ENCODE measurements around the gene CTDSP2.

CTDSP2 gene

GRCh38 chr12:57806677-57807076, 39.9 kb downstream of the CTDSP2 start:
- H3K4me1 ChIP-seq (ENCODE audit: control insufficient read depth in 2 of 2, insufficient read depth in 2 of 2, low read length in 2 of 2), result no peaks in the 10 kb centered on the region
- H3K27ac ChIP-seq (ENCODE audit: low read depth in 2 of 2, low read length in 2 of 2), result no peak overlapping the region
- H3K9ac ChIP-seq (ENCODE audit: low read depth in 1 of 2, low read length in 2 of 2), result no peak overlapping the region
- H3K27me3 ChIP-seq (ENCODE audit: control insufficient read depth in 2 of 2, insufficient read depth in 2 of 2, low read length in 2 of 2), result no peaks in the 10 kb centered on the region
- no peaks in the 10 kb centered on the region for H3K9me3 ChIP-seq (ENCODE audit: control insufficient read depth in 2 of 2, low read length in 2 of 2)
- peaks cover 43 to 71% of the 10 kb centered on the region in 2 donors for H3K36me3 ChIP-seq (ENCODE audit: control insufficient read depth in 2 of 2, insufficient read depth in 2 of 2, low read length in 2 of 2)
- no peak overlapping the region for H3K4me3 ChIP-seq (ENCODE audit: low read length in 2 of 2)

GRCh38 chr12:57803319-57803893, 43.1 kb downstream of the CTDSP2 start:
- Histone ChIP-seq H3K4me1 (ENCODE audit: control insufficient read depth in 2 of 2, insufficient read depth in 2 of 2, low read length in 2 of 2) (no peaks in the 10 kb centered on the region), H3K9ac (ENCODE audit: low read depth in 1 of 2, low read length in 2 of 2) (no peak overlapping the region), H3K27ac (ENCODE audit: low read depth in 2 of 2, low read length in 2 of 2) (no peak overlapping the region), H3K9me3 (ENCODE audit: control insufficient read depth in 2 of 2, low read length in 2 of 2) (no peaks in the 10 kb centered on the region), H3K36me3 (ENCODE audit: control insufficient read depth in 2 of 2, insufficient read depth in 2 of 2, low read length in 2 of 2) (peaks cover 41 to 58% of the 10 kb centered on the region in 2 donors), H3K27me3 (ENCODE audit: control insufficient read depth in 2 of 2, insufficient read depth in 2 of 2, low read length in 2 of 2) (no peaks in the 10 kb centered on the region), H3K4me3 (ENCODE audit: low read length in 2 of 2) (no peak overlapping the region)

- Histone ChIP-seq H3K27me3 (ENCODE audit: control insufficient read depth in 2 of 2, insufficient read depth in 2 of 2, low read length in 2 of 2) (no peaks in the 10 kb centered on the region), H3K4me1 (ENCODE audit: control insufficient read depth in 2 of 2, insufficient read depth in 2 of 2, low read length in 2 of 2) (no peaks in the 10 kb centered on the region), H3K4me3 (ENCODE audit: low read length in 2 of 2) (no peak overlapping the region), H3K36me3 (ENCODE audit: control insufficient read depth in 2 of 2, insufficient read depth in 2 of 2, low read length in 2 of 2) (peaks cover 41 to 50% of the 10 kb centered on the region in 2 donors), H3K27ac (ENCODE audit: low read depth in 2 of 2, low read length in 2 of 2) (no peak overlapping the region), H3K9me3 (ENCODE audit: control insufficient read depth in 2 of 2, low read length in 2 of 2) (no peaks in the 10 kb centered on the region), H3K9ac (ENCODE audit: low read depth in 1 of 2, low read length in 2 of 2) (no peak overlapping the region)
Observed at GRCh38 chr12:57802607-57803006, 43.9 kb downstream of the CTDSP2 start.

GRCh38 chr12:57800965-57801364, 45.6 kb downstream of the CTDSP2 start:
- Histone ChIP-seq H3K4me3 (ENCODE audit: low read length in 2 of 2) (no peak overlapping the region), H3K4me1 (ENCODE audit: control insufficient read depth in 2 of 2, insufficient read depth in 2 of 2, low read length in 2 of 2) (no peaks in the 10 kb centered on the region), H3K9ac (ENCODE audit: low read depth in 1 of 2, low read length in 2 of 2) (no peak overlapping the region), H3K9me3 (ENCODE audit: control insufficient read depth in 2 of 2, low read length in 2 of 2) (no peaks in the 10 kb centered on the region), H3K27me3 (ENCODE audit: control insufficient read depth in 2 of 2, insufficient read depth in 2 of 2, low read length in 2 of 2) (no peaks in the 10 kb centered on the region), H3K36me3 (ENCODE audit: control insufficient read depth in 2 of 2, insufficient read depth in 2 of 2, low read length in 2 of 2) (peaks cover 41 to 45% of the 10 kb centered on the region in 2 donors), H3K27ac (ENCODE audit: low read depth in 2 of 2, low read length in 2 of 2) (no peak overlapping the region)

- Histone ChIP-seq H3K27me3 (ENCODE audit: control insufficient read depth in 2 of 2, insufficient read depth in 2 of 2, low read length in 2 of 2) (no peaks in the 10 kb centered on the region), H3K27ac (ENCODE audit: low read depth in 2 of 2, low read length in 2 of 2) (no peak overlapping the region), H3K4me3 (ENCODE audit: low read length in 2 of 2) (no peak overlapping the region), H3K9ac (ENCODE audit: low read depth in 1 of 2, low read length in 2 of 2) (no peak overlapping the region), H3K4me1 (ENCODE audit: control insufficient read depth in 2 of 2, insufficient read depth in 2 of 2, low read length in 2 of 2) (no peaks in the 10 kb centered on the region), H3K9me3 (ENCODE audit: control insufficient read depth in 2 of 2, low read length in 2 of 2) (no peaks in the 10 kb centered on the region), H3K36me3 (ENCODE audit: control insufficient read depth in 2 of 2, insufficient read depth in 2 of 2, low read length in 2 of 2) (peaks cover 48 to 59% of the 10 kb centered on the region in 2 donors)
Observed at GRCh38 chr12:57797933-57798332, 48.6 kb downstream of the CTDSP2 start.

- Histone ChIP-seq H3K27ac (ENCODE audit: low read depth in 2 of 2, low read length in 2 of 2) (no peak overlapping the region), H3K27me3 (ENCODE audit: control insufficient read depth in 2 of 2, insufficient read depth in 2 of 2, low read length in 2 of 2) (no peaks in the 10 kb centered on the region), H3K4me3 (ENCODE audit: low read length in 2 of 2) (no peak overlapping the region), H3K9ac (ENCODE audit: low read depth in 1 of 2, low read length in 2 of 2) (no peak overlapping the region), H3K4me1 (ENCODE audit: control insufficient read depth in 2 of 2, insufficient read depth in 2 of 2, low read length in 2 of 2) (no peaks in the 10 kb centered on the region), H3K9me3 (ENCODE audit: control insufficient read depth in 2 of 2, low read length in 2 of 2) (no peaks in the 10 kb centered on the region), H3K36me3 (ENCODE audit: control insufficient read depth in 2 of 2, insufficient read depth in 2 of 2, low read length in 2 of 2) (peaks cover 45 to 58% of the 10 kb centered on the region in 2 donors)
Observed at GRCh38 chr12:57796996-57797395, 49.5 kb downstream of the CTDSP2 start.

GRCh38 chr12:57795354-57795753, 51.2 kb downstream of the CTDSP2 start:
- Histone ChIP-seq H3K4me3 (ENCODE audit: low read length in 2 of 2) (no peak overlapping the region), H3K27ac (ENCODE audit: low read depth in 2 of 2, low read length in 2 of 2) (no peak overlapping the region), H3K9me3 (ENCODE audit: control insufficient read depth in 2 of 2, low read length in 2 of 2) (no peaks in the 10 kb centered on the region), H3K27me3 (ENCODE audit: control insufficient read depth in 2 of 2, insufficient read depth in 2 of 2, low read length in 2 of 2) (no peaks in the 10 kb centered on the region), H3K36me3 (ENCODE audit: control insufficient read depth in 2 of 2, insufficient read depth in 2 of 2, low read length in 2 of 2) (peaks cover 40 to 57% of the 10 kb centered on the region in 2 donors), H3K9ac (ENCODE audit: low read depth in 1 of 2, low read length in 2 of 2) (no peak overlapping the region), H3K4me1 (ENCODE audit: control insufficient read depth in 2 of 2, insufficient read depth in 2 of 2, low read length in 2 of 2) (no peaks in the 10 kb centered on the region)

GRCh38 chr12:57793920-57794319, 52.6 kb downstream of the CTDSP2 start:
- Histone ChIP-seq H3K4me1 (ENCODE audit: control insufficient read depth in 2 of 2, insufficient read depth in 2 of 2, low read length in 2 of 2) (no peaks in the 10 kb centered on the region), H3K9ac (ENCODE audit: low read depth in 1 of 2, low read length in 2 of 2) (no peak overlapping the region), H3K9me3 (ENCODE audit: control insufficient read depth in 2 of 2, low read length in 2 of 2) (no peaks in the 10 kb centered on the region), H3K27me3 (ENCODE audit: control insufficient read depth in 2 of 2, insufficient read depth in 2 of 2, low read length in 2 of 2) (no peaks in the 10 kb centered on the region), H3K4me3 (ENCODE audit: low read length in 2 of 2) (no peak overlapping the region), H3K36me3 (ENCODE audit: control insufficient read depth in 2 of 2, insufficient read depth in 2 of 2, low read length in 2 of 2) (peaks cover 32 to 45% of the 10 kb centered on the region in 2 donors), H3K27ac (ENCODE audit: low read depth in 2 of 2, low read length in 2 of 2) (no peak overlapping the region)

- H3K9ac ChIP-seq (ENCODE audit: low read depth in 1 of 2, low read length in 2 of 2), result no peak overlapping the region
- peaks cover 15 to 32% of the 10 kb centered on the region in 2 donors for H3K36me3 ChIP-seq (ENCODE audit: control insufficient read depth in 2 of 2, insufficient read depth in 2 of 2, low read length in 2 of 2)
Observed at GRCh38 chr12:57783861-57784260, 62.7 kb downstream of the CTDSP2 start.

GRCh38 chr12:57783466-57783801, 63.1 kb downstream of the CTDSP2 start:
- Histone ChIP-seq H3K36me3 (ENCODE audit: control insufficient read depth in 2 of 2, insufficient read depth in 2 of 2, low read length in 2 of 2) (peaks cover 15 to 27% of the 10 kb centered on the region in 2 donors), H3K9ac (ENCODE audit: low read depth in 1 of 2, low read length in 2 of 2) (peak overlapping the region; percentile 76 to 93), H3K9me3 (ENCODE audit: control insufficient read depth in 2 of 2, low read length in 2 of 2) (no peaks in the 10 kb centered on the region), H3K4me3 (ENCODE audit: low read length in 2 of 2) (peak overlapping the region; percentile 94 to 99), H3K4me1 (ENCODE audit: control insufficient read depth in 2 of 2, insufficient read depth in 2 of 2, low read length in 2 of 2) (peaks cover 9 to 11% of the 10 kb centered on the region in 2 donors), H3K27me3 (ENCODE audit: control insufficient read depth in 2 of 2, insufficient read depth in 2 of 2, low read length in 2 of 2) (no peaks in the 10 kb centered on the region), H3K27ac (ENCODE audit: low read depth in 2 of 2, low read length in 2 of 2) (no peak overlapping the region)

More at GRCh38 chr12:57783861-57784260, 62.7 kb downstream of the CTDSP2 start:
- H3K4me1 ChIP-seq (ENCODE audit: control insufficient read depth in 2 of 2, insufficient read depth in 2 of 2, low read length in 2 of 2), result peaks cover 9 to 11% of the 10 kb centered on the region in 2 donors
- H3K4me3 ChIP-seq (ENCODE audit: low read length in 2 of 2), result no peak overlapping the region
- H3K9me3 ChIP-seq (ENCODE audit: control insufficient read depth in 2 of 2, low read length in 2 of 2), result no peaks in the 10 kb centered on the region
- H3K27ac ChIP-seq (ENCODE audit: low read depth in 2 of 2, low read length in 2 of 2), result no peak overlapping the region
- no peaks in the 10 kb centered on the region for H3K27me3 ChIP-seq (ENCODE audit: control insufficient read depth in 2 of 2, insufficient read depth in 2 of 2, low read length in 2 of 2)

Data from mucosa of rectum (tissue), 2 donors.